ENCODE data around the gene PCED1B.
A peak's percentile ranks its signal among the peaks of the same experiment; 100 is the strongest.
"Not testable (repeated sequence)": the region's sequence is repeated elsewhere in the genome, so short reads cannot be mapped to it uniquely, and the experiment has no call there.

Gene PCED1B

GRCh38 chr12:47164724-47165439 lies 85.5 kb downstream of the PCED1B start:
- DNase-seq (ENCODE audit: low spot score) = peak; percentile 26

- peak; percentile 83 for DNase-seq (ENCODE audit: low spot score)
These were observed 86.5 kb downstream of the PCED1B start for GRCh38 chr12:47165934-47166333.

- no peak for DNase-seq (ENCODE audit: low spot score)
These were observed 86.9 kb downstream of the PCED1B start for GRCh38 chr12:47166365-47166764.

GRCh38 chr12:47170281-47170680 lies 90.9 kb downstream of the PCED1B start:
- not testable (repeated sequence) for DNase-seq (ENCODE audit: low spot score)

- no peak for DNase-seq (ENCODE audit: low spot score)
These were observed 98.6 kb downstream of the PCED1B start for GRCh38 chr12:47178014-47178413.

GRCh38 chr12:47182164-47182938 lies 102.9 kb downstream of the PCED1B start:
- peak; percentile 74 for DNase-seq (ENCODE audit: low spot score)

- no peak for DNase-seq (ENCODE audit: low spot score)
These were observed 104.8 kb downstream of the PCED1B start for GRCh38 chr12:47184229-47184628.

GRCh38 chr12:47184813-47185212 lies 105.4 kb downstream of the PCED1B start:
- DNase-seq (ENCODE audit: low spot score) = peak; percentile 60

- no peak for DNase-seq (ENCODE audit: low spot score)
These were observed 106.8 kb downstream of the PCED1B start for GRCh38 chr12:47186246-47186645.

- DNase-seq (ENCODE audit: low spot score) = no peak
These were observed 109.4 kb downstream of the PCED1B start for GRCh38 chr12:47188576-47189441.

GRCh38 chr12:47189728-47190127 lies 110.3 kb downstream of the PCED1B start:
- DNase-seq (ENCODE audit: low spot score) = peak; percentile 56

- DNase-seq (ENCODE audit: low spot score) = peak; percentile 66
These were observed 110.9 kb downstream of the PCED1B start for GRCh38 chr12:47190271-47190750.

GRCh38 chr12:47190905-47191304 lies 111.5 kb downstream of the PCED1B start:
- peak; percentile 75 for DNase-seq (ENCODE audit: low spot score)

- DNase-seq (ENCODE audit: low spot score) = no peak
These were observed 112.6 kb downstream of the PCED1B start for GRCh38 chr12:47192051-47192450.

GRCh38 chr12:47193066-47193465 lies 113.6 kb downstream of the PCED1B start:
- DNase-seq (ENCODE audit: low spot score) = no peak

- DNase-seq (ENCODE audit: low spot score) = peak; percentile 84
These were observed 115.1 kb downstream of the PCED1B start for GRCh38 chr12:47194501-47194900.

GRCh38 chr12:47200446-47200845 lies 121.0 kb downstream of the PCED1B start:
- no peak for DNase-seq (ENCODE audit: low spot score)

GRCh38 chr12:47201190-47201589 lies 121.8 kb downstream of the PCED1B start:
- not testable (repeated sequence) for DNase-seq (ENCODE audit: low spot score)

- no peak for DNase-seq (ENCODE audit: low spot score)
These were observed 122.8 kb downstream of the PCED1B start for GRCh38 chr12:47202176-47202575.

- peak; percentile 71 for DNase-seq (ENCODE audit: low spot score)
These were observed 126.4 kb downstream of the PCED1B start for GRCh38 chr12:47205532-47206449.

Measured in cerebellar cortex (tissue), 1 donor.